Effector CD8-positive, alpha-beta T cell (primary cell): ENCODE measurements around the gene CYP2C9.

Source experiments
- DNase-seq: peaks from one replicate; lab custom pipeline; 2025; lab: John Stamatoyannopoulos, UW

CYP2C9 gene

DNA sequence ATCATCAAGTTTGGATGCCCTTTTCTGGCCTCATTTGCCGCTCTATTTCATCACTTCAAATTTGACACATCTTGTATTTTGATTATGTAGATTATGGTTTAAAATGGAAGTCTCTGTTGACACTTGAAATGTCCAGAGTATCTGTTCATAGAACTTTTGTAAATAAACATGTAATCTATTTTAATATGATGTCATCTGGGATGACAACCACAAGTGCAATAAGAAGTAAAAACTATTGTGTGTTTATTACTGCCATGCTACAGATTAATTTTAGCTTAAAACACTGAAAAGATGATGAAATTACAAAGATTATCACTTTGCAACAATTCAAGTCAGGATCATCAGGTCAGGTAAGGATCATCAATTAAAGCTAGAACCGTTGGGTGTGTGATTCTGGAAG lies 100.8 kb downstream of the CYP2C9 start:
- DNase-seq, result no peak
